Glutamatergic neuron (in vitro differentiated cells): Measurements from ENCODE around the gene LRP10. TPM values are rescaled to one million over a fixed set of nuclear protein-coding genes. Genes with fewer than 3 reads are reported as not detected.

Experiments used
- DNase-seq: peaks from one replicate; pipeline ENCODE4 v3.0.0; 2022
- H3K27ac Mint-ChIP-seq: one replicate; pipeline ENCODE4 v1.8.0; 2020; ENCODE audit warnings: mild to moderate bottlenecking, mixed read lengths, inconsistent platforms; ENCODE audit not compliant: unreplicated experiment
- H3K27me3 Mint-ChIP-seq: one replicate; pipeline ENCODE4 v1.8.0; 2020; ENCODE audit warnings: mild to moderate bottlenecking, moderate library complexity, mixed read lengths, inconsistent platforms; ENCODE audit not compliant: unreplicated experiment
- H3K36me3 Mint-ChIP-seq: one replicate; pipeline ENCODE4 v1.8.0; 2020; ENCODE audit warnings: mild to moderate bottlenecking, mixed read lengths, inconsistent platforms; ENCODE audit not compliant: unreplicated experiment
- H3K4me1 Mint-ChIP-seq: one replicate; pipeline ENCODE4 v1.8.0; 2020; ENCODE audit warnings: mild to moderate bottlenecking, low read depth, mixed read lengths, inconsistent platforms; ENCODE audit not compliant: unreplicated experiment
- H3K4me3 Mint-ChIP-seq: one replicate; pipeline ENCODE4 v1.8.0; 2020; ENCODE audit warnings: mild to moderate bottlenecking, mixed read lengths, inconsistent platforms; ENCODE audit not compliant: unreplicated experiment
- H3K9me3 Mint-ChIP-seq: one replicate; pipeline ENCODE4 v1.8.0; 2020; ENCODE audit warnings: mild to moderate bottlenecking, moderate library complexity, mixed read lengths, inconsistent platforms; ENCODE audit not compliant: unreplicated experiment
- CTCF ChIP-seq: fragments of 200-600 bp; sonication (generic); IDR thresholded peaks from one replicate; pipeline ENCODE4 v1.5.0; 2021; ENCODE audit not compliant: partially characterized antibody, unreplicated experiment
- total RNA-seq: library from RNA; stranded (reverse); fragmentation: NEBNext Ultra II Directional; extraction: Animal tissue kit (Norgen Biotek cat#: 25700); gene quantifications from one replicate; pipeline ENCODE4 v1.2.1, GENCODE V29; 2021; ENCODE audit not compliant: unreplicated experiment

The LRP10 gene
- total RNA-seq, 1 donor from 2014 or later: 15.1 TPM

- peak; percentile 82 for DNase-seq
- Mint-ChIP-seq H3K27ac (peak within 1 kb of the TSS; percentile 91), H3K27me3 (peaks cover 3% of the 10 kb centered on the region), H3K9me3 (peaks cover 3% of the 10 kb centered on the region), H3K4me1 (peaks cover 10% of the 10 kb centered on the region), H3K36me3 (no peaks in the 10 kb centered on the region), H3K4me3 (peak within 1 kb of the TSS; percentile 86)
- no peak for TF ChIP-seq CTCF
These were observed 41.7 kb upstream of the LRP10 start, which contains the start of gene MRPL52 for GRCh38 chr14:22829661-22830442. Gene MRPL52, plus strand, starts transcription at chr14:22829887. Its CDS starts 26 bp downstream, at chr14:22829913.

- H3K36me3 Mint-ChIP-seq: no peaks in the 10 kb centered on the region
- peaks cover 3% of the 10 kb centered on the region for H3K27me3 Mint-ChIP-seq
- H3K27ac Mint-ChIP-seq: peak overlapping the region; percentile 91
- H3K4me1 Mint-ChIP-seq: peaks cover 13% of the 10 kb centered on the region
- H3K4me3 Mint-ChIP-seq: peak overlapping the region; percentile 86
- no peak for TF ChIP-seq CTCF
- DNase-seq: no peak
- H3K9me3 Mint-ChIP-seq: peaks cover 3% of the 10 kb centered on the region
These were observed 41.0 kb upstream of the LRP10 start for GRCh38 chr14:22830443-22831010.

GRCh38 chr14:22835505-22835904 is 36.0 kb upstream of the LRP10 start:
- H3K27me3 Mint-ChIP-seq: peaks cover 10% of the 10 kb centered on the region
- no peaks in the 10 kb centered on the region for H3K36me3 Mint-ChIP-seq
- peaks cover 16% of the 10 kb centered on the region for H3K4me1 Mint-ChIP-seq
- TF ChIP-seq CTCF: no peak
- peak overlapping the region; percentile 98 for H3K27ac Mint-ChIP-seq
- DNase-seq: no peak
- peaks cover 15% of the 10 kb centered on the region for H3K9me3 Mint-ChIP-seq
- H3K4me3 Mint-ChIP-seq: peak overlapping the region; percentile 97

GRCh38 chr14:22836301-22837113 is 35.0 kb upstream of the LRP10 start, which contains the start of gene MMP14:
Gene MMP14, plus strand, starts transcription at chr14:22836585. Its CDS starts 233 bp downstream, at chr14:22836818.
- no peak for TF ChIP-seq CTCF
- Mint-ChIP-seq H3K27me3 (peaks cover 10% of the 10 kb centered on the region), H3K4me3 (peak within 1 kb of the TSS; percentile 97), H3K36me3 (no peaks in the 10 kb centered on the region), H3K27ac (peak within 1 kb of the TSS; percentile 98), H3K9me3 (peaks cover 15% of the 10 kb centered on the region), H3K4me1 (peaks cover 14% of the 10 kb centered on the region)
- DNase-seq: peak; percentile 66
